HepG2 (cell line): ENCODE results near the gene ATAD3C. TPM values are rescaled to one million over a fixed set of nuclear protein-coding genes. Genes with fewer than 3 reads are reported as not detected.
A peak's percentile ranks its signal among the peaks of the same experiment; 100 is the strongest.

Experiments
- ATAC-seq: fragments of 200-7000 bp; cut with Tn5 transposase; 3 replicates; pipeline ENCODE4 v1.9.1; 2020; ENCODE audit warnings: mild to moderate bottlenecking, moderate library complexity
- BruUV-seq: library from RNA; stranded (reverse); fragments of 400-500 nt; replicated peaks from 2 replicates; lab custom pipeline; 2021; lab: Mats Ljungman, UMichigan
- CTCF ChIA-PET: fragments of 300-600 bp; formaldehyde crosslinking; extraction: SDS; loops from one replicate; lab custom pipeline; 2021; ENCODE audit warnings: low total read pairs, inconsistent platforms, low intra/inter-chr PET ratio; lab: Yijun Ruan, JAX
- POLR2A ChIA-PET: fragments of 350-600 bp; sonication (Branson Sonifier 250); formaldehyde crosslinking; loops from one replicate; lab custom pipeline; 2020; ENCODE audit warnings: antibody characterized with exemption, inconsistent platforms; lab: Yijun Ruan, JAX
- DNase-seq: peaks from one replicate; pipeline ENCODE4 v3.0.0-alpha.2; 2015; ENCODE audit warnings: low spot score
- FAIRE-seq: peaks from 3 replicates; lab custom pipeline; 2011; peaks lifted over from hg19 to GRCh38; lab: Jason Lieb, UNC
- H2AFZ ChIP-seq: one replicate; pipeline ENCODE4 v1.6.1; 2011; ENCODE audit warnings: low read length, inconsistent platforms
- H3K27ac ChIP-seq: fragments of 300-600 bp; 3 replicates; pipeline ENCODE4 v1.8.0; 2011; ENCODE audit warnings: mixed run types, mild to moderate bottlenecking, mixed read lengths, low read length, inconsistent platforms; ENCODE audit not compliant: insufficient read depth; ENCODE audit errors: extremely low read length
- H3K27me3 ChIP-seq, 2 experiments: fragments of 200-600 bp in 1 of 2; 2 replicates in 1 of 2; 3 replicates in 1 of 2; pipeline versions ENCODE4 v1.6.0 to v1.8.0; 2011; ENCODE audit warnings: low read length in 2 of 2, mild to moderate bottlenecking in 2 of 2, moderate library complexity in 2 of 2, inconsistent platforms in 1 of 2; ENCODE audit not compliant: insufficient read depth in 2 of 2, control insufficient read depth in 1 of 2
- H3K36me3 ChIP-seq, 2 experiments: fragments of 200-600 bp in 1 of 2; replicated peaks in 1 of 2; 2 replicates in 1 of 2; 3 replicates in 1 of 2; pipeline versions ENCODE4 v1.5.1 to v1.8.0; 2011; ENCODE audit warnings: low read length in 2 of 2, inconsistent platforms in 1 of 2; ENCODE audit not compliant: insufficient read depth in 2 of 2, control insufficient read depth in 1 of 2
- H3K4me1 ChIP-seq: 2 replicates; pipeline ENCODE4 v1.5.1; 2012; ENCODE audit warnings: low read length, inconsistent platforms; ENCODE audit not compliant: insufficient read depth
- H3K4me2 ChIP-seq: 2 replicates; pipeline ENCODE4 v1.6.0; 2011; ENCODE audit warnings: low read depth, low read length, inconsistent platforms
- H3K4me3 ChIP-seq, 3 experiments: fragments of 200-600 bp in 1 of 3; sonication (generic), shearing (Covaris generic) in 1 of 3; replicated peaks in 1 of 3; 2 replicates each; pipeline ENCODE4 v1.5.1; 2011 to 2016; ENCODE audit warnings: low read length in 3 of 3, inconsistent platforms in 2 of 3, low read depth in 2 of 3, mild to moderate bottlenecking in 2 of 3, control low read depth in 1 of 3, mixed read lengths in 1 of 3; ENCODE audit not compliant: insufficient read depth in 1 of 3
- H3K79me2 ChIP-seq: one replicate; pipeline ENCODE4 v1.6.1; 2011; ENCODE audit warnings: low read length, inconsistent platforms; ENCODE audit not compliant: insufficient read depth
- H3K9ac ChIP-seq: 2 replicates; pipeline ENCODE4 v1.6.0; 2011; ENCODE audit warnings: mild to moderate bottlenecking, low read depth, low read length, inconsistent platforms; ENCODE audit not compliant: insufficient read depth
- H3K9me3 ChIP-seq: 2 replicates; pipeline ENCODE4 v1.5.1; 2012; ENCODE audit warnings: mild to moderate bottlenecking, low read length
- H4K20me1 ChIP-seq: 2 replicates; pipeline ENCODE4 v1.6.0; 2011; ENCODE audit warnings: inconsistent platforms, mild to moderate bottlenecking, low read length, moderate library complexity; ENCODE audit not compliant: insufficient read depth
- CREB1 ChIP-seq, 2 experiments: fragments of 450-650 bp in 1 of 2; IDR thresholded peaks; 2 replicates each; pipeline ENCODE4 v1.6.1; 2016 to 2017; ENCODE audit warnings: control low read depth in 1 of 2, mild to moderate bottlenecking in 1 of 2, missing compliant biosample characterization in 1 of 2, missing genetic modification characterization in 1 of 2
- FOSL2 ChIP-seq: sonication (generic); formaldehyde crosslinking; IDR thresholded peaks from 2 replicates; pipeline ENCODE4 v1.4.0; 2020; ENCODE audit warnings: missing genetic modification reagents
- GABPB1 ChIP-seq: IDR thresholded peaks from 2 replicates; pipeline ENCODE4 v1.6.1; 2016; ENCODE audit warnings: mild to moderate bottlenecking, missing genetic modification reagents, moderate library complexity, missing compliant biosample characterization
- KLF9 ChIP-seq: IDR thresholded peaks from 2 replicates; pipeline ENCODE4 v1.6.1; 2016; ENCODE audit warnings: low read depth
- MEIS2 ChIP-seq: sonication (generic); formaldehyde crosslinking; IDR thresholded peaks from 2 replicates; pipeline ENCODE4 v1.9.0; 2021; ENCODE audit warnings: mild to moderate bottlenecking, missing genetic modification reagents
- MXD1 ChIP-seq: sonication (generic); formaldehyde crosslinking; IDR thresholded peaks from 2 replicates; pipeline ENCODE4 v1.4.0; 2020; ENCODE audit warnings: mild to moderate bottlenecking, missing genetic modification reagents
- NFYC ChIP-seq: IDR thresholded peaks from 2 replicates; pipeline ENCODE4 v1.6.1; 2016; ENCODE audit warnings: missing genetic modification reagents, missing compliant biosample characterization
- SP140L ChIP-seq: sonication (generic); formaldehyde crosslinking; IDR thresholded peaks from 2 replicates; pipeline ENCODE4 v1.4.0; 2020; ENCODE audit warnings: missing genetic modification reagents, borderline replicate concordance
- SPEN ChIP-seq: sonication (generic); formaldehyde crosslinking; IDR thresholded peaks from 2 replicates; pipeline ENCODE4 v1.5.1; 2020; ENCODE audit warnings: low read depth, mild to moderate bottlenecking, missing genetic modification reagents
- ZNF101 ChIP-seq: sonication (generic); formaldehyde crosslinking; IDR thresholded peaks from 2 replicates; pipeline ENCODE4 v1.4.0; 2020; ENCODE audit warnings: mild to moderate bottlenecking, low read depth, missing genetic modification reagents, borderline replicate concordance
- ZNF225 ChIP-seq: sonication (generic); formaldehyde crosslinking; IDR thresholded peaks from 2 replicates; pipeline ENCODE4 v1.4.0; 2020; ENCODE audit warnings: mild to moderate bottlenecking, missing genetic modification reagents
- ZNF607 ChIP-seq: sonication (generic); formaldehyde crosslinking; IDR thresholded peaks from 2 replicates; pipeline ENCODE4 v1.5.1; 2020; ENCODE audit warnings: missing genetic modification reagents, mild to moderate bottlenecking, borderline replicate concordance
- ZNF724P ChIP-seq: sonication (generic); formaldehyde crosslinking; IDR thresholded peaks from 2 replicates; pipeline ENCODE4 v1.8.0; 2022; ENCODE audit warnings: missing genetic modification reagents, borderline replicate concordance
- WGBS: methylation state at CpG from one replicate; pipeline ENCODE4 v1.1.6; 2017; ENCODE audit warnings: low lambda C conversion rate; 5-methylcytosine and 5-hydroxymethylcytosine counted together
- in situ Hi-C: cut with HindIII; loops from 2 replicates; pipeline ENCODE4 v1.10.0; 2017; ENCODE audit warnings: low pct_unique_long_range_greater_than_20kb; ENCODE audit not compliant: extremely low pct_ligation_motif_present
- intact Hi-C: fragments of 100-400 bp; cut with micrococcal nuclease; formaldehyde crosslinking; loops from one replicate; pipeline ENCODE4 v1.10.0; 2022; ENCODE audit not compliant: unreplicated experiment
- polyA plus RNA-seq, 8 experiments: library from polyadenylated mRNA; depleted of rRNA in 3 of 8; stranded (reverse) in 7 of 8; unstranded in 1 of 8; fragments of >200 nt; fragmentation: Illumina TruSeq in 4 of 8; extraction: Trizol in 4 of 8; gene quantifications; 2 replicates each; pipeline versions ENCODE4 v1.2.1 to v1.2.3, GENCODE V29; 2011 to 2016; ENCODE audit warnings: low read depth in 4 of 8, missing spikeins in 1 of 8, mixed read lengths in 1 of 8; ENCODE audit not compliant: insufficient read depth in 1 of 8
- total RNA-seq, 5 experiments: library from RNA; depleted of rRNA; stranded (reverse); fragments of >200 nt; fragmentation: Illumina TruSeq; extraction: Trizol; gene quantifications; 2 replicates each; pipeline ENCODE4 v1.2.3, GENCODE V29; 2016; ENCODE audit warnings: low read depth in 1 of 5
- TF ChIP-seq, protein P1 (sequence below): sonication (generic); formaldehyde crosslinking; IDR thresholded peaks from one replicate; pipeline ENCODE4 v1.5.1; 2020; ENCODE audit warnings: mild to moderate bottlenecking, missing genetic modification reagents; ENCODE audit errors: not compliant biosample characterization
- TF ChIP-seq, protein P2 (sequence below): IDR thresholded peaks from 2 replicates; pipeline ENCODE4 v1.6.1; 2016; ENCODE audit warnings: missing genetic modification reagents, missing compliant biosample characterization

ATAD3C gene
- total and polyA plus RNA-seq, 2 of the 13 experiments (the other 11 are each of a cell fraction or from before 2014, with no cell fraction given): 2.4 to 3.2 TPM

DNA sequence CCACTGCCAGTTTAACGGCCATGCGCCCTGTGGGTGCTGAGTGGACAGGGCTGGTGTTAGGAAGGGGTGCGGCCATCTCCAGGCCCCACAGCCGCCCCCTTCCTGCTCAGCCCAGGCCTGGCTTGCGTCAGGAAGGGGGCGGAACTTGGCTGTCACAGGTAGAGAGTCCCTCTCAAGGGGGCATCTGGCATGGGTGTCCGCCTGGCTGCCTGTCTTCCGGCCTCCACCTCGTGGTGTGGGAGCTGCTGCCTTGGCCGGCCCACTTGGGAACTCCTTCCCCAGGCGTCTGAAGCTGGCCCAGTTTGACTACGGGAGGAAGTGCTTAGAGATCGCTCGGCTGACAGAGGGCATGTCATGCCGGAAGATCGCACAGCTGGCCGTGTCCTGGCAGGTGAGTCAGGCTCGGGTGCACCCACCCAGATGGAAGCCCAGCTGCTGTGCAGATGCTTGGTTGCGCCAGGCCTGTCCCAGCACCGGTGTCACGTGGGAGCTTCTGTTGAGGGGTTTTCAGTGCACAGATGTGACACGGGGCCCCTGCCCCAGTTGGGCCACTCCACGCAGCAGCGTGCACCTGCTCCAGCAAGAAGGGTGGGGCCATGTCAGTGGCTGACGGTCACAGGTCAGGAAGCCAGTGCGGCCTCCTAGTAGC is 13.0 kb downstream of the ATAD3C start:
- POLR2A ChIA-PET: interaction anchor here (0.8 to 1.9 kb wide), 7 partner anchors 9 to 62 kb away, joined by 3 to 11 read pairs (median 4); partner anchors contain the start of gene ANKRD65
- no peak for TF ChIP-seq MEIS2 (CRISPR knock-in tag)
- no peak for TF ChIP-seq KLF9 (CRISPR knock-in tag)
- TF ChIP-seq CREB1 (IDR thresholded peaks at IDR 0.05): no peak
- TF ChIP-seq CREB1 (CRISPR knock-in tag; IDR thresholded peaks at IDR 0.05): peak; percentile 66
- TF ChIP-seq SPEN (CRISPR knock-in tag): peak; percentile 25; the same call in 1 of the 2 replicates
- no peak for TF ChIP-seq ZNF724P (CRISPR knock-in tag)
- TF ChIP-seq, protein P1, sequence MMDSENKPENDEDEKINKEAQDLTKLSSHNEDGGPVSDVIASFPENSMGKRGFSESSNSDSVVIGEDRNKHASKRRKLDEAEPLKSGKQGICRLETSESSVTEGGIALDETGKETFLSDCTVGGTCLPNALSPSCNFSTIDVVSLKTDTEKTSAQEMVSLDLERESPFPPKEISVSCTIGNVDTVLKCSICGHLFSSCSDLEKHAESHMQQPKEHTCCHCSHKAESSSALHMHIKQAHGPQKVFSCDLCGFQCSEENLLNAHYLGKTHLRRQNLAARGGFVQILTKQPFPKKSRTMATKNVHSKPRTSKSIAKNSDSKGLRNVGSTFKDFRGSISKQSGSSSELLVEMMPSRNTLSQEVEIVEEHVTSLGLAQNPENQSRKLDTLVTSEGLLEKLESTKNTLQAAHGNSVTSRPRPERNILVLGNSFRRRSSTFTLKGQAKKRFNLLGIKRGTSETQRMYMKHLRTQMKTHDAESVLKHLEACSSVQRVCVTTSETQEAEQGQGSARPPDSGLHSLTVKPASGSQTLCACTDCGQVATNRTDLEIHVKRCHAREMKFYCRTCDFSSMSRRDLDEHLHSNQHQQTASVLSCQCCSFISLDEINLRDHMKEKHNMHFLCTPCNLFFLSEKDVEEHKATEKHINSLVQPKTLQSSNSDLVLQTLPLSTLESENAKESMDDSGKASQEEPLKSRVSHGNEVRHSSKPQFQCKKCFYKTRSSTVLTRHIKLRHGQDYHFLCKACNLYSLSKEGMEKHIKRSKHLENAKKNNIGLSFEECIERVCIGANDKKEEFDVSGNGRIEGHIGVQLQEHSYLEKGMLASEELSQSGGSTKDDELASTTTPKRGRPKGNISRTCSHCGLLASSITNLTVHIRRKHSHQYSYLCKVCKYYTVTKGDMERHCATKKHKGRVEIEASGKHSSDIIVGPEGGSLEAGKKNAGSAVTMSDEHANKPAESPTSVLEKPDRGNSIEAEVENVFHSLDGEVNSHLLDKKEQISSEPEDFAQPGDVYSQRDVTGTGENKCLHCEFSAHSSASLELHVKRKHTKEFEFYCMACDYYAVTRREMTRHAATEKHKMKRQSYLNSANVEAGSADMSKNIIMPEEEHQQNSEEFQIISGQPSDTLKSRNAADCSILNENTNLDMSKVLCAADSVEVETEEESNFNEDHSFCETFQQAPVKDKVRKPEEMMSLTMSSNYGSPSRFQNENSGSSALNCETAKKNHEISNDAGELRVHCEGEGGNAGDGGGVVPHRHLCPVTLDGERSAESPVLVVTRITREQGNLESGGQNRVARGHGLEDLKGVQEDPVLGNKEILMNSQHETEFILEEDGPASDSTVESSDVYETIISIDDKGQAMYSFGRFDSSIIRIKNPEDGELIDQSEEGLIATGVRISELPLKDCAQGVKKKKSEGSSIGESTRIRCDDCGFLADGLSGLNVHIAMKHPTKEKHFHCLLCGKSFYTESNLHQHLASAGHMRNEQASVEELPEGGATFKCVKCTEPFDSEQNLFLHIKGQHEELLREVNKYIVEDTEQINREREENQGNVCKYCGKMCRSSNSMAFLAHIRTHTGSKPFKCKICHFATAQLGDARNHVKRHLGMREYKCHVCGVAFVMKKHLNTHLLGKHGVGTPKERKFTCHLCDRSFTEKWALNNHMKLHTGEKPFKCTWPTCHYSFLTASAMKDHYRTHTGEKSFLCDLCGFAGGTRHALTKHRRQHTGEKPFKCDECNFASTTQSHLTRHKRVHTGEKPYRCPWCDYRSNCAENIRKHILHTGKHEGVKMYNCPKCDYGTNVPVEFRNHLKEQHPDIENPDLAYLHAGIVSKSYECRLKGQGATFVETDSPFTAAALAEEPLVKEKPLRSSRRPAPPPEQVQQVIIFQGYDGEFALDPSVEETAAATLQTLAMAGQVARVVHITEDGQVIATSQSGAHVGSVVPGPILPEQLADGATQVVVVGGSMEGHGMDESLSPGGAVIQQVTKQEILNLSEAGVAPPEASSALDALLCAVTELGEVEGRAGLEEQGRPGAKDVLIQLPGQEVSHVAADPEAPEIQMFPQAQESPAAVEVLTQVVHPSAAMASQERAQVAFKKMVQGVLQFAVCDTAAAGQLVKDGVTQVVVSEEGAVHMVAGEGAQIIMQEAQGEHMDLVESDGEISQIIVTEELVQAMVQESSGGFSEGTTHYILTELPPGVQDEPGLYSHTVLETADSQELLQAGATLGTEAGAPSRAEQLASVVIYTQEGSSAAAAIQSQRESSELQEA (CRISPR knock-in tag): peak; percentile 27
- TF ChIP-seq GABPB1: peak; percentile 77
- TF ChIP-seq ZNF225: 0 out of 2 replicates have a peak, but pooled peaks have one; percentile 49
- TF ChIP-seq, protein P2, sequence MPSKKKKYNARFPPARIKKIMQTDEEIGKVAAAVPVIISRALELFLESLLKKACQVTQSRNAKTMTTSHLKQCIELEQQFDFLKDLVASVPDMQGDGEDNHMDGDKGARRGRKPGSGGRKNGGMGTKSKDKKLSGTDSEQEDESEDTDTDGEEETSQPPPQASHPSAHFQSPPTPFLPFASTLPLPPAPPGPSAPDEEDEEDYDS: 0 out of 2 replicates have a peak, but pooled peaks have one; percentile 26
- 0 out of 2 replicates have a peak, but pooled peaks have one; percentile 21 for TF ChIP-seq NFYC
- TF ChIP-seq MXD1 (CRISPR knock-in tag): peak; percentile 29; the same call in 1 of the 2 replicates
- TF ChIP-seq SP140L (CRISPR knock-in tag): no peak
- TF ChIP-seq FOSL2 (CRISPR knock-in tag): peak; percentile 50; the same call in 1 of the 2 replicates
- no peak for TF ChIP-seq ZNF101 (CRISPR knock-in tag)
- no peak for TF ChIP-seq ZNF607

More for the DNA sequence above, 13.0 kb downstream of the ATAD3C start:
- DNase-seq (peak; percentile 51), ATAC-seq (peak; percentile 87), FAIRE-seq (no peak)
- Histone ChIP-seq H3K9me3 (no peaks in the 10 kb centered on the region), H3K36me3 (no peaks in the 10 kb centered on the region), H4K20me1 (no peaks in the 10 kb centered on the region), H3K27me3 (peaks cover 6 to 16% of the 10 kb centered on the region in 2 experiments; a peak in 4 of 5 replicates), H3K27ac (no peak overlapping the region), H2AFZ (no peak overlapping the region), H3K4me3 (peak overlapping the region; percentile 33 to 71 (median 49); a peak in 5 of 6 replicates), H3K79me2 (no peaks in the 10 kb centered on the region), H3K4me2 (peak overlapping the region; percentile 77), H3K4me1 (peaks cover 37% of the 10 kb centered on the region), H3K9ac (peak overlapping the region; percentile 26; the same call in 1 of the 2 replicates)
- CTCF ChIA-PET: no interaction called here
- in situ Hi-C loops: no loop called here
- WGBS: 0% methylated on average over 3 of the region's 26 CpGs
- no TSS peak for BruUV-seq
- intact Hi-C loops: no loop called here
